SK-N-MC (cell line): ENCODE data around the gene XKR7.

Source experiments
- EZH2 ChIP-seq: fragments of 200-600 bp; sonication (generic); IDR thresholded peaks from one replicate; pipeline ENCODE4 v1.6.1; 2017; ENCODE audit warnings: antibody characterized with exemption
- POLR2AphosphoS5 ChIP-seq: IDR thresholded peaks from 2 replicates; pipeline ENCODE4 v1.6.1; 2012; ENCODE audit warnings: mild to moderate bottlenecking, low read depth, low read length, borderline replicate concordance

GRCh38 chr20:31975874-31976273 lies 7.9 kb downstream of the XKR7 start:
- TF ChIP-seq POLR2AphosphoS5 (no peak), EZH2 (no peak)
